ENCODE measurements around the gene ARHGEF19. TPM values are rescaled to one million over a fixed set of nuclear protein-coding genes. Genes with fewer than 3 reads are reported as not detected.
"Not testable (repeated sequence)": the region's sequence is repeated elsewhere in the genome, so short reads cannot be mapped to it uniquely, and the experiment has no call there.

Gene ARHGEF19
- polyA plus RNA-seq, 1 experiment = 6.7 TPM

DNA sequence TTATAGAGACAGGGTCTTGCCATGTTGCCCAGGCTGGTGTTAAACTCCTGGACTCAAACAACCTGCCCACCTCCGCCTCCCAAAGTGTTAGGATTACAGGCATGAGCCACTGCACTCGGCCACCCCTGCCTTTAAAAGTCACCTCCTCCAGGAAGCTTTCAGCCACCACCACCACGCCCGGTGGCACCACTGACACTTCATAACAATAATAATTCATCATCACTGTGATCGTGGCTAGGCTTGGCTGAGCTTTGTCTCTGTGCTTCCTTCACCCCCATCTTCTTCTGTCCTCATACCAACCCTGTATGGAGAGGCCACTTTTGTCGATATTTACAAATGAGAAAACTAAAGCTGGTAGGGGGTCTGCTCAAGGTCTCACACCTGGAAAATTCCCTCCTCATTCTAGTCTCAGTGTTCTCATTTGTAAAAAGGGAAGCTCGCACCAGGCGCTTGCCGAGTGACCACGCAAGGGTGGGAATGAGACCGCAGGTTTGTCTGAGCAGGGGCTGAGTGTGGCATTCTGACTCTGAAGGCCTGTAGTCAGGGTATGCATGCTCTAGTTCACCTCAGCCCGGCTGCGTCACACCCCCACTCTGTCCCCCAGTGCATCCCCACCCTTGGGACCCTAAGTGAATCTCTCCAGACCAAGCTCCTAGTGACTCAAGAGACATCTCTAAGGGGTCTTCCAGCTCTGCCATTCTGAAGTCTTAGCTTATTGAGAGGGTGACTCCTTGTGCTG is 43.7 kb downstream of the ARHGEF19 start:
- Histone ChIP-seq H3K27me3 (ENCODE audit: control insufficient read depth, insufficient read depth, low read length) (no peaks in the 10 kb centered on the region), H3K9me3 (ENCODE audit: control insufficient read depth, insufficient read depth, low read length) (no peaks in the 10 kb centered on the region), H3K4me3 (ENCODE audit: low read depth, low read length) (no peak overlapping the region), H3K27ac (ENCODE audit: low read depth, low read length) (no peak overlapping the region)
- TF ChIP-seq, protein P1, sequence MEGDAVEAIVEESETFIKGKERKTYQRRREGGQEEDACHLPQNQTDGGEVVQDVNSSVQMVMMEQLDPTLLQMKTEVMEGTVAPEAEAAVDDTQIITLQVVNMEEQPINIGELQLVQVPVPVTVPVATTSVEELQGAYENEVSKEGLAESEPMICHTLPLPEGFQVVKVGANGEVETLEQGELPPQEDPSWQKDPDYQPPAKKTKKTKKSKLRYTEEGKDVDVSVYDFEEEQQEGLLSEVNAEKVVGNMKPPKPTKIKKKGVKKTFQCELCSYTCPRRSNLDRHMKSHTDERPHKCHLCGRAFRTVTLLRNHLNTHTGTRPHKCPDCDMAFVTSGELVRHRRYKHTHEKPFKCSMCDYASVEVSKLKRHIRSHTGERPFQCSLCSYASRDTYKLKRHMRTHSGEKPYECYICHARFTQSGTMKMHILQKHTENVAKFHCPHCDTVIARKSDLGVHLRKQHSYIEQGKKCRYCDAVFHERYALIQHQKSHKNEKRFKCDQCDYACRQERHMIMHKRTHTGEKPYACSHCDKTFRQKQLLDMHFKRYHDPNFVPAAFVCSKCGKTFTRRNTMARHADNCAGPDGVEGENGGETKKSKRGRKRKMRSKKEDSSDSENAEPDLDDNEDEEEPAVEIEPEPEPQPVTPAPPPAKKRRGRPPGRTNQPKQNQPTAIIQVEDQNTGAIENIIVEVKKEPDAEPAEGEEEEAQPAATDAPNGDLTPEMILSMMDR (IDR thresholded peaks at IDR 0.05; ENCODE audit: low read depth, low read length) = no peak
- DNase-seq (ENCODE audit: low read depth, low spot score) = no peak
- CTCF ChIA-PET = interaction anchor here (0.7 to 1.1 kb wide), 2 partner anchors 86 to 87 kb away, joined by 3 read pairs; no protein-coding TSS in a partner anchor
- POLR2A ChIA-PET = interaction anchor here (1.3 kb wide), 1 partner anchor 12 kb away, joined by 3 read pairs; the partner anchor contains the start of gene EPHA2

DNA sequence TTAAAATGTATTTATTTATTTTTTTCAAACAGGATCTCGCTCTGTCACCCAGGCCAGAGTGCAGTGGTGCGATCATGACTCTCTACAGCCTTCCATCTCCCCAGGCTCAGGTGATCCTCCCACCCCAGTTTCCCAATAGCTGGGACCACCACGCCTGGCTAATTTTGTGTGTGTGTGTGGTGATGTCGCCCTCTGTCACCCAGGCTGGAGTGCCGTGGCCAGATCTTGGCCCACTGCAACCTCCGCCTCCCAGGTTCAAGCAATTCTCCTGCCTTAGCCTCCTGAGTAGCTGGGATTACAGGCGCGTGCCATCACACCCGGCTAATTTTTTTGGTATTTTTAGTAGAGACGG is 44.3 kb downstream of the ARHGEF19 start:
- POLR2A ChIA-PET = interaction anchor here (1.3 kb wide), 1 partner anchor 12 kb away, joined by 3 read pairs; the partner anchor contains the start of gene EPHA2
- DNase-seq (ENCODE audit: low read depth, low spot score); H3K4me3 ChIP-seq (ENCODE audit: low read depth, low read length); H3K27me3 ChIP-seq (ENCODE audit: control insufficient read depth, insufficient read depth, low read length); CTCF ChIA-PET; H3K27ac ChIP-seq (ENCODE audit: low read depth, low read length); H3K9me3 ChIP-seq (ENCODE audit: control insufficient read depth, insufficient read depth, low read length): not testable (repeated sequence)

DNA sequence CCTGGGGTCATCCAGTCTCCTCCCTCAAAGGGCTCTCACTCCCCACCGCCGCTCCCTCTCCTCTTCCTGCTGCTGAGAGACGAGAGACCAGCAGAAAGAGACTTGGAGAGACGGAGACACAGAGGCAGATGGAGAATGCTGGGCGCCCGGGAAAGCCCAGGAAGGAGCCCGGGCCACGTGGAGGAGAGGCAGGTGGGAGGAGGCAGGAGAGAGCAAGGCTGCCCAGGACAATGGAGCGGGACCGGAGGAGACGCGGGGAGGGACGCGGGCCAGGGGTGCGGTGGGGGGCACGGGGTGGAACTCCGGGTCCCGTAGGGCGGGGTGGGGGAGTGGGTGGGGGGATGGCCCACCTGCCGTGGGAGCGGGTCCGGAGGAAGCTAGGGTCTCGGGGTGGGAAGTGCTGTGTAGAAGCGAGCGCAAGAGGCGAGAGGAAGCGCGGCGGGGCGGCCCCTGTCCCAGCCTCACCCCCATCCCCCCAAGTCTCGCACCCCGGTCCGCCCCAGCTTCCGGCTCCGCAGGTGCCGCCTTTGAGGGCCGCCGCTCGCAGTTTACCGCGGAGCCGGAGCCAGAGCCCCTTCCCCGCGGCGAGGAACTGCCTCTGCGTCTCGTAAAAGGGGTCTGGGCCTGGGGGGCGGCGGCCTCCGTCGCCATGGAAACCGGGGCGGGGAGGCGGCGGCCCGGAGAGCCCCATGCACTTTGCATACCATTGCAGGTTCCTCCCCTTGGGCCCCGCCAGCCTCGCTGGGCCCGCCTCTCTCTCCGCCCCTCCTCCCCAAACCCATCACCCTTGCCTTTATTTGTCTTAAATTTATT is 44.9 kb downstream of the ARHGEF19 start:
- H3K9me3 ChIP-seq (ENCODE audit: control insufficient read depth, insufficient read depth, low read length) = no peaks in the 10 kb centered on the region; the same call in 1 of the 2 replicates
- no peak for DNase-seq (ENCODE audit: low read depth, low spot score)
- TF ChIP-seq, protein P1 (IDR thresholded peaks at IDR 0.05; ENCODE audit: low read depth, low read length) = no peak
- CTCF ChIA-PET = interaction anchor here (0.6 kb wide), 1 partner anchor 13 kb away, joined by 3 read pairs; no protein-coding TSS in a partner anchor
- H3K27me3 ChIP-seq (ENCODE audit: control insufficient read depth, insufficient read depth, low read length) = no peaks in the 10 kb centered on the region
- POLR2A ChIA-PET = no interaction called here
- H3K27ac ChIP-seq (ENCODE audit: low read depth, low read length) = no peak overlapping the region
- H3K4me3 ChIP-seq (ENCODE audit: low read depth, low read length) = peak overlapping the region; percentile 53

DNA sequence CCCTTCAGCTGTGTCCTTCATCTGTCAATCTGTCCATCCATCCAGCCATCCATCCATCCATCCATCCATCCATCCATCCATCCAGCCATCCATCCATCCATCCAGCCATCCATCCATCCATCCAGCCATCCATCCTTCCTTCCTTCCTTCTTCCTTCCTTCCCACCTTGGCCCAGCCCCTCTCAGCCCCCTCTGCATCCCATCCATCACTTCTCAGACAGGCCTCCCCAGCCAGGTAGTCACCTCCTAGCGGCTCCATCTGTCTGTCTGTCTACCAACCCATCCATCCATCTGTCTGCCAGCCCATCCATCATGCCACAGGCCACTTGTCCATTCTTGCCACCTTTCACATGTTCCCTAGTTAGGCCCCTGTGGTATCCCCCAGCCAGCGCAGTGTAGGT is 46.3 kb downstream of the ARHGEF19 start:
- no peaks in the 10 kb centered on the region for H3K27me3 ChIP-seq (ENCODE audit: control insufficient read depth, insufficient read depth, low read length)
- no peaks in the 10 kb centered on the region; the same call in 1 of the 2 replicates for H3K9me3 ChIP-seq (ENCODE audit: control insufficient read depth, insufficient read depth, low read length)
- TF ChIP-seq, protein P1 (IDR thresholded peaks at IDR 0.05; ENCODE audit: low read depth, low read length) = no peak
- ChIA-PET POLR2A (interaction anchor here (1.3 to 2.4 kb wide), 2 partner anchors 10 to 15 kb away, joined by 4 to 11 read pairs; partner anchors contain the start of gene EPHA2), CTCF (interaction anchor here (0.6 to 1.4 kb wide), 2 partner anchors 16 to 84 kb away, joined by 3 to 4 read pairs; no protein-coding TSS in a partner anchor)
- H3K4me3 ChIP-seq (ENCODE audit: low read depth, low read length) = no peak overlapping the region
- no peak for DNase-seq (ENCODE audit: low read depth, low spot score)
- no peak overlapping the region for H3K27ac ChIP-seq (ENCODE audit: low read depth, low read length)

DNA sequence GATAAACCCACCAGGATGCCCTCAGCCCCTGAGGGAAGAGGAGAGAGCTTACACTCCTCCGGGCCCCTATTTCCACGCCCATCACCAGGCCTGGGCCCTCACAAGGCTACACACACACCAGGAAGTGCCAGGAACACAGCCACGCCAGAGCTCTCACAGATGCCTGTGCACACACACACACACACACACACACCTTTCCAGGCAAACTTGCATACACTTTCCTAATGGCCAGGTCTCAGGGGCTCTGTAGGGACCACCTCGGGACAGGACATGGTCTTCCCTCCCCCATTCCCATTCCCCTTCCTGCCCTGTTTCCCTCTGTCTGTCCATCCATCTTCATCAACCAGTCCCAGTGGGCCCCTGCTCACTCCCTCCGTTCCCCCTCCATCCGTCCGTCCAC is 46.9 kb downstream of the ARHGEF19 start:
- ChIA-PET POLR2A (interaction anchor here (1.3 to 2.4 kb wide), 2 partner anchors 10 to 16 kb away, joined by 4 to 11 read pairs; partner anchors contain the start of gene EPHA2), CTCF (interaction anchor here (1.4 to 1.5 kb wide), 2 partner anchors 11 to 83 kb away, joined by 4 to 6 read pairs; no protein-coding TSS in a partner anchor)
- no peaks in the 10 kb centered on the region for H3K27me3 ChIP-seq (ENCODE audit: control insufficient read depth, insufficient read depth, low read length)
- TF ChIP-seq, protein P1 (IDR thresholded peaks at IDR 0.05; ENCODE audit: low read depth, low read length) = no peak
- no peak overlapping the region for H3K4me3 ChIP-seq (ENCODE audit: low read depth, low read length)
- no peak overlapping the region for H3K27ac ChIP-seq (ENCODE audit: low read depth, low read length)
- no peak for DNase-seq (ENCODE audit: low read depth, low spot score)
- no peaks in the 10 kb centered on the region; the same call in 1 of the 2 replicates for H3K9me3 ChIP-seq (ENCODE audit: control insufficient read depth, insufficient read depth, low read length)
